M059J (cell line): Measurements from ENCODE around the gene HOXD10. TPM values are rescaled to one million over a fixed set of nuclear protein-coding genes. Genes with fewer than 3 reads are reported as not detected.

ENCODE experiments used
- DNase-seq: peaks from one replicate; pipeline ENCODE4 v3.0.0-alpha.2; 2012; ENCODE audit warnings: low read depth
- total RNA-seq: library from RNA; depleted of rRNA; stranded (reverse); fragments of >200 nt; shearing (Covaris generic); gene quantifications from 2 replicates; pipeline ENCODE4 v1.2.3, GENCODE V29; 2014

Gene HOXD10
- total RNA-seq, 1 experiment from 2014 or later, result 15.0 TPM

DNA sequence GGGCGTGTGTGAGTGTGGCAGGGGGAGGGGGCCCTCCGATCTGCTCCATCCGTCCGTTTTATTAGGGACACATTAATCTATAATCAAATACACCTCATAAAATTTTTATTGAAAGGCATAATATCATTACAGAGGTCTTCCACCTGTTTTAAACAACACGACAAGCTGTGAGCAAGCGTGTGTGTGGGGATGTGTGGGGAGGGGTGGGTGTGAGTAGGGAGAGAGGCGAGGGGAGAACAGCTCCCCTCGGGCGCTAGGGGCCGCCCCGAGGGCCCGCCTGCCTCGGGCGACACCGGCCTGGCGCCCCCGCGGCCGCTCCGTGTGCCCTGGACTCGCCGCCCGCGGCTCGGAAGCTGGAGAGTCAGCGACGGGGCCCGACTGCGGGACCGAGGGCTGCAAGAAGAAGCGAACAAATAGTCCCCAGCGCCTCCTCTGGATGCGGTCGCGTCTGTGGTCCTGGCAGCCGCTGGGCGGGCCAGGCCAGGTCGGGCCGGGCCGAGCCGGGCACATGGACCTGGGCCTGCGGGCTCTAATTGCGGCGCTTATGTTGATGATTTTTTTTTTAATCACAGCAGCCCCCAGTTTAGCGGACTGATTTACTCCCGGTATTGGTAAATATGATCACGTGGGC lies 5.6 kb downstream of the HOXD10 start:
- DNase-seq, result no peak

DNA sequence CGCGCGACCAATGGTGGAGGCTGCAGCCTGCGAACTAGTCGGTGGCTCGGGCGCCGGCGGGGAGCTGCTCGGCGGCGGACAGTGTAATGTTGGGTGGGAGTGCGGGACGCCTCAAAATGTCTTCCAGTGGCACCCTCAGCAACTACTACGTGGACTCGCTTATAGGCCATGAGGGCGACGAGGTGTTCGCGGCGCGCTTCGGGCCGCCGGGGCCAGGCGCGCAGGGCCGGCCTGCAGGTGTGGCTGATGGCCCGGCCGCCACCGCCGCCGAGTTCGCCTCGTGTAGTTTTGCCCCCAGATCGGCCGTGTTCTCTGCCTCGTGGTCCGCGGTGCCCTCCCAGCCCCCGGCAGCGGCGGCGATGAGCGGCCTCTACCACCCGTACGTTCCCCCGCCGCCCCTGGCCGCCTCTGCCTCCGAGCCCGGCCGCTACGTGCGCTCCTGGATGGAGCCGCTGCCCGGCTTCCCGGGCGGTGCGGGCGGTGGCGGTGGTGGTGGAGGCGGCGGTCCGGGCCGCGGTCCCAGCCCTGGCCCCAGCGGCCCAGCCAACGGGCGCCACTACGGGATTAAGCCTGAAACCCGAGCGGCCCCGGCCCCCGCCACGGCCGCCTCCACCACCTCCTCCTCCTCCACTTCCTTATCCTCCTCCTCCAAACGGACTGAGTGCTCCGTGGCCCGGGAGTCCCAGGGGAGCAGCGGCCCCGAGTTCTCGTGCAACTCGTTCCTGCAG lies 6.3 kb downstream of the HOXD10 start, which contains the start of gene HOXD9:
HOXD9 (plus strand) TSS at position 37 of the 728 bp plus-strand sequence; CDS start at position 87, 50 bp downstream.
- DNase-seq, result no peak

DNA sequence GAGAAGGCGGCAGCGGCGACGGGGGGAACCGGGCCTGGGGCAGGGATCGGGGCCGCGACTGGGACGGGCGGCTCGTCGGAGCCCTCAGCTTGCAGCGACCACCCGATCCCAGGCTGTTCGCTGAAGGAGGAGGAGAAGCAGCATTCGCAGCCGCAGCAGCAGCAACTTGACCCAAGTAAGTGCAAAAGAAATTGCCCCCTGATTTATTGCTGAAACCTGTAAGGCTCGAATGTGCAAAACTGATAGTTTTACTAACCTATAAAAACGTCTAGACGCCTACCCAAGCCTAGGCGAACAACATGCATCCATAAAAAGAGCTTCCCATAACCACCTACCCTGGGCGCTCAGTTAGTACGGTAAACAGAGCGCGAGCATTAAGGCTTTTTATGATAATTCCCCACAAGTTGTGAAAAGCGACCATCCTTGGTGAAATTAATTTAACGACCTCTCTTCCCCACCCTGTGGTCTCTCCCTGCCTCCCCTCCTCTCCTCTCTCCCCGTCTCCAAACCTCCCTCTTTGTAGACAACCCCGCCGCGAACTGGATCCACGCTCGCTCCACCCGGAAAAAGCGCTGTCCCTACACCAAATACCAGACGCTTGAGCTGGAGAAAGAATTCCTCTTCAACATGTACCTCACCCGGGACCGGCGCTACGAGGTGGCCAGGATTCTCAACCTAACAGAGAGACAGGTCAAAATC lies 7.0 kb downstream of the HOXD10 start:
- no peak for DNase-seq

DNA sequence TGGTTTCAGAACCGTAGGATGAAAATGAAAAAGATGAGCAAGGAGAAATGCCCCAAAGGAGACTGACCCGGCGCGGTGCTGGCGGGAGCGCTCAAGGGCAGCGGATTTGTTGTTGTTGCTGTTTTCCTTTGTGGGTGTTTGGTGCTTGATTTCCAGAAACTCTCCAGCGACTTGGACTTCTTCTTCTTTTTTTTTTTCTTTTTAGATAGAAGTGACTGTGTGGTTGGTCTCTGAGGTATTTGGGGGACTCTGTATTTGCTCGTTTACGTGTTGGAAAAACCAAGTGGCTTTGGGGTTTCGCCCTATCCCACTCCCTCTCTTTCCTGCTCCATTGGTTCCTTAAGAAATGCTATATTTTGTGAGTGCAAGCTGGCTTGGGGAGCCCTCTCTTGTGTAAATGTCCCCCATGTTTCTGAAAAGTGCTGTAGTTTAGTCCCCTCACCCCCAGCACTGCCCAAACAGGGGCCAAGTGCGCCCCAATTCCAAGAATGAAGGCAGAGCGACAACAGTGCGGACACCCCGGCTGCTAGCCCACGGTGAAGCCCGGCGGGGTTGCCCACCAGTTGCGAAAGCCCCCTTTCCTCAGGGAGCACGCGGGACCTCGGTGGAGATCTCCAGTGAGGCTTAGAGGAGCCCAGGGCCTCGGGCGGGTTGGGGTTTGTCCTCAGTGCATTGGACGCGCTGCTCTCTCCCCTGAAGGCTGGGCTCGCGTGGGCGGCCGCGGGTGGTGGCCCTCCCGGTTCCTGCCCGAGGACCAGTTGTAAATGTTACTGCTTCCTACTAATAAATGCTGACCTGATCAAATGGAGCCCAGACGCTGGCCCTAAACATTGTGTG lies 7.8 kb downstream of the HOXD10 start:
- DNase-seq, result no peak

DNA sequence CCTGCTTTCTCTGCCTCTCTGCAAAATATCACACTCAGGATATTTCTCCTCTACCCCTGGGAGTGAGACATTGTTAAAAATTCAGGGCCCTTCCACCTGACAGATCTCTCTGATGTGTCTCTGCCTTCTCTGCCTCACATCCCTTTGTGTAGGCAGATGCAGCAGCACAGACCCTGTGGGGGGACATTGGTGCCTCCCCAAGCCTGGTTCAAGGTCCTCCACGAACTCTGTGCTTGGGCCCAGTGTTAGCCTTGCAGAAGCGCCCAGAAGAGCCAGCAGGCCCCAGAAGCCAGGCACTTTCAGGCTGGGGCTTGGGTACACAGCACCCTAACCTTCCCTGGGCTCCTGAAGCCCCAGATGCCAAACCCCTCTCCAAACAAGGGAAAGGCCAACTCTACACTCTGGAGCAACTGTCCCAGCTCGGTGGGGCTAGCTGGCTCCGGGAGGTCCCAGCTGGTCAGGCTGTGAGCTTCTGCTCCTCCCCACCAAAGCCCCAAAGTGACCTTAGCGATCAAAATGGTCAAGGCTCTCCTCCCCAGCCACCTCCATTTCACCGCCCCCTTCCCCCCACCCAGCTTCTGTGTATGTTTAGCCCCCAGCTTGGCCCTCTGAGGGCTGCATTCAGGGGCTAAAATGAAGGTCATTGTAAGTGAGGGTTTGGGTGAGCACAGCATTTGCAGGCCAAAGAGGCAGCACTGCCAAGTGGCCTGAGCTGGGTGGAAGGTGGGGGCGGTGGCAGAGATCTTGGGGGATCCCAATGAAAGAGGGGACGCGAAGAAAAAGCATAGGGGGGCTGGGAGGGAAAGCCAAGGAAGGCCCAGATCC lies 8.6 kb downstream of the HOXD10 start:
- no peak for DNase-seq

DNA sequence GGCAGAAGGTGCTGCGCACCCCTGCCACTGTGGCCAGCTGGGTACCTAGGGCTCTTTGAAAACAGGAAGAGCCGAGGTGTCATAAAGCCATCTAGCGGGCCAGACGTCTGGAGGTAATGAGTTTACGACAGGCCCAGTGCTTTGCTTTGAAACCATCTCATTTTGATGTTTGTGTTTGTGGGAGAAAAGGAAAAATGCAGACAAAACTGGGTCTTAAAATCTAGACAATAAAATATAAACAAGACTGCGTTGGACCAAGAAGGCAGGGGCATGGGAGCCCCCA lies 9.1 kb downstream of the HOXD10 start:
- no peak for DNase-seq

DNA sequence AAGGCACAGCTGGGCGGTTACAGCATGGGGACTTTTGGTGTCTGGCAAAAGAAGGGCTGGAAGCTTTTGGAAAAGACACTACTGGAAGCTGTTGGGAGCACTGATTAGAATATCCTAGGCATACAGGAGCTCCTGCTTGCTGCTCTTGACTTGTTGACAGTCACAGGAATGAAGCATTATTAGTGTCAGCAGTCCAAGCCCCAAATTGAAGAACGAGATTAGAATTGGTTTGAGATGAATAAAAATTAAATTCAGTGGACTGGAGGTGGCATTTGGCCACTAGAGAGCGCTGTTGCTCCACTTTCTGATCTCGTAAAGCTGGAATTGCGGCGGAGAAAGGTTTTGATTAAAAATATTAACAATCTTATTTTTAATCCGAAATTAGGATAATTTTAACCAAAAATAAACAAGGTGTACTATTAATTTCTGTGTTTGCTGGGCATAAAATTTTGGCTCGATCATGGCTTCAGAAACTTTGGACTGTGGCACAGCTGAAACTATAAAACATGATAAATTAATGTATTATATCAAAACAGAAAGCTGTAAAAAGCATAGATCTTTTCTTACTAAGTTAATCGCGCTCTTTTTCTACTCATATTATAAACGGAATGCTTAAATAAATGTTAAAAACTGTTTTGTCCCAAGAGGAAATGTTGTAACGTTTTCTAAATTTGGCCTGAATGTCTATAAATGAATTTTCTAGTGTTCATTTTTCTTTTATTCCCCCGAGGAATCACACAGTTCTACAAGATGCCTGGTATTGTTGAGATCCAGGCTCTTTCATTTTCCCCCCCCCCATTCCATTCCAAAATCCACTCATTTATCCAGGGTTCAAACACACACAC lies 10.6 kb downstream of the HOXD10 start:
- peak; percentile 54 for DNase-seq

DNA sequence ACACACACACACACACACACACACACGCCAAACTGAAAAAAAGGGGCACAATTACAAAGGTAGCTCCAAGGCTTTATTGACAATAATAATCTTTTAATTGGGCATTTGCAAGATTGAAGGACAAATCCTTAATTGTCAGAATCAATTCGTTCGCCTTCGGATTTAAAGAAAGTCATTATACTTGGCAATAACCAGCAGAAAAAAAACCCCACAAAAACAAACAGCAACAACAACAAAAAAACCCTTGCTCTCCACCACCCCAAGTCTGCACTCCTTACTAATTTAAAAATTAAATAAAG lies 11.1 kb downstream of the HOXD10 start:
- DNase-seq, result no peak

DNA sequence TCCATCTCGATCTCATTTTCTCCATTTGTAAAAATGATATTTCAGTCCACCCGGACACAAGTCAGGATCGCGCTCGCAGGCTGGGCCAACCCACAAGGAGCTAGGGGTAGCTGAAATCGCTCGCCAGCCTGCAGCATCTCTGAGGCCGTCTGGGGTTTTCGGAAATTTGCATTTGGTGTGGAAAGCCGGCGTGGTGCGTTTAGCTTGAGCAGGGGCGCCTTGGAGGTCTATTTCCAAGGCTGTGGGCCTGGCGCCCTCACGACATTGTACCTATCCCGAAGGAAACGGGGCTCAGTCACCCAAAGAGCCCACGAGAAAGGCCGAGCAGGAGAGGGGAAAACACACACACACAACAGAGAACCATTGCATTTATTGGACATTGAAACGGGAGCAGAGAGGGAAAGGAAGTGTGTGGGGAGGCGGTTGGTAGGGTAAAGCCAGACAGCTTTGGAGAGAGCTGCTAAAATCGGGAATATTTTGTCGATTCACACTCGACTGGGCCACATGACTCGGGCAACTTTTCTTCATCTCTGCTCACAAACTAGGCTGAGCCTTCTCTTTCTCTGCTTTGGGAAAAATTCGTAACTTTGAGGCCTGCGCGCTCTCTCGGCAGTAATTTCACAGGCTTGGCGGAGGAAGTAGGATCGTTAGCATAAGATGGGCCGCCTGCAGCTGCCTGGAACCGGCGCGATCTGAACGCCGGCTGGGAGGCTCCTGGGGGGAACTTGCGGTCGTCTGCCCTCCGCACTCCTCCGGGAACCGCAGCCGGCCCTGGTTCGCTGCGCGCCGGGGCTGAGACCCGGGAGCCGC lies 11.8 kb downstream of the HOXD10 start:
- peak; percentile 32 for DNase-seq

DNA sequence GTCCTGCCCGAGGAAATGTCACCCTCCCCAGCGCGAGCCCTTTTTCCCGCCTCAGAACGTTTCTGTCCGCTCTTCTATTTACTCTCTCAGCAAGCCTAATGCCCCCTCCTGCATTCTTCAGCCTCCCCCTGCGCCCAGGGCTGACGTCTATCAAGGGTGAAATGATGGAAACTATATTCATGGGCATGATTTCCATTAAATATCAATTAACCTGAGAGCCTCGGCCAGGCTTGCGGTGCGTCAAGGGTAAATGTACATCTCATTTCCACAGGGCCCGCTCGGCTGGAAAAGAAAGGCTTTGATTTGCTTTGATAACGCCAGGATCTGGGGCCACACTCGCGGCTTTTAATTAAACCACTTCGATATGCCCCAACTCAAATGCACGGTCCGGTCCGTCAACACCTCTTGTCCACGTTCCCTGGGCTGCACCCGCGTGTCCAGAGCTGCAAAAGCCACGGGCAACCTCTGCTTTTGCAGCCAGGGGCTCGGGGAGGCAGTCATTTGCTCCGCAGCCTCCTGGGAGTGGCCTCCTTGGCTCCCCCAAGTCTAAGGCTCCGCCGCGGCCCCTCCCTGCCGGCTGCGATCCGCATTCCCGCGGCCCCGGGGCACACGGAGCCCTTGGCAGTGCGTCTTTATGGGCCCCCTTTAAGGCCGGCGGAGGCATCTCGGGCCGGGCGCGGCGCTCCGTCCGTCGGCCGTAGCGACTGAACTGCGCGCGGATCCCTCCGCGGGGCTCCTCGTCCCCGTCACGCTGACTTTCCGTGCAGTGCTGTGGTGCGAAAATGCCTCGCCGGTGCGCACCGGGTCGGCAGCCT lies 12.6 kb downstream of the HOXD10 start, which contains the start of gene HOXD8:
HOXD8 (plus strand) TSS at position 724 of the 815 bp plus-strand sequence. CDS start 662 bp downstream, outside the sequence.
- peak; percentile 27 for DNase-seq

DNA sequence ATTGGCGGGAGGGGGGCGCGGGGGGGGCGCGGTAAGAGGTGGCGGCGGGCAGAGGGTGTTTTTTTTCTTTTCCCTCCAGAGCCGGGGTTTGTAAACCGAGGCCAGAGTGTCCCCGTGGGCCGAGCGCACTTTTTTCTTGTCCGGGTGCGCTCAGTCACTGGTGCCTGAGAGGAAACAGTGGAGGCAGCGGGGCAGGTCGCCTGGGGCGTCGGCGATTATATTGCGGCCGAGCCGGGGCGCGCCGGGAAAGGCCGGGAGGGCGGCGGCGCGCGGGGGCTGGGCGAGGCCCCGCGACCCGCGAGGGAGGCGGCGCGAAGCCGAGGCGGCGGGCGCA lies 13.2 kb downstream of the HOXD10 start:
- DNase-seq, result no peak

DNA sequence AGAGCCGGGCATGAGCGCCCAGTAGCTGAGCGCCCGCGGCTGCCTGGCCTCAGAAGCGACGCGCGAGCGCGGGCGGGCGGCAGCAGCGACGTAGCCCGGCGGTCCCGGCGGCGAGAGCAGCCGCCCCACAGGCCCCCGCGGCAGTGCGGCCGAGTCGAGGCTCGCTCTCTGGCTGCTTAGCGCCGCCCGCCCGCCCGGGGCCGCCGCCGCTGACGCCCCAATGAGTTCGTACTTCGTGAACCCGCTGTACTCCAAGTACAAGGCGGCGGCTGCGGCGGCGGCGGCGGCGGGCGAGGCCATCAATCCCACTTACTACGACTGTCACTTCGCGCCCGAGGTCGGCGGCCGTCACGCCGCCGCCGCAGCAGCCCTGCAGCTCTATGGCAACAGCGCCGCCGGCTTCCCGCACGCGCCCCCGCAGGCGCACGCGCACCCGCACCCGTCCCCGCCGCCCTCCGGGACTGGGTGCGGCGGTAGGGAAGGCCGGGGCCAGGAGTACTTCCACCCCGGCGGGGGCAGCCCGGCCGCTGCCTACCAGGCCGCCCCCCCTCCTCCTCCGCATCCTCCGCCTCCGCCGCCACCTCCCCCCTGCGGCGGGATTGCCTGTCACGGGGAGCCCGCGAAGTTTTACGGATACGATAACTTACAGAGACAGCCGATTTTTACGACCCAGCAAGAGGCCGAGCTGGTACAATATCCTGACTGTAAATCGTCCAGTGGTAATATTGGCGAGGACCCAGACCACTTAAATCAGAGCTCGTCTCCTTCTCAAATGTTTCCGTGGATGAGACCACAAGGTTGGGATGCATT lies 13.8 kb downstream of the HOXD10 start:
- DNase-seq, result no peak

DNA sequence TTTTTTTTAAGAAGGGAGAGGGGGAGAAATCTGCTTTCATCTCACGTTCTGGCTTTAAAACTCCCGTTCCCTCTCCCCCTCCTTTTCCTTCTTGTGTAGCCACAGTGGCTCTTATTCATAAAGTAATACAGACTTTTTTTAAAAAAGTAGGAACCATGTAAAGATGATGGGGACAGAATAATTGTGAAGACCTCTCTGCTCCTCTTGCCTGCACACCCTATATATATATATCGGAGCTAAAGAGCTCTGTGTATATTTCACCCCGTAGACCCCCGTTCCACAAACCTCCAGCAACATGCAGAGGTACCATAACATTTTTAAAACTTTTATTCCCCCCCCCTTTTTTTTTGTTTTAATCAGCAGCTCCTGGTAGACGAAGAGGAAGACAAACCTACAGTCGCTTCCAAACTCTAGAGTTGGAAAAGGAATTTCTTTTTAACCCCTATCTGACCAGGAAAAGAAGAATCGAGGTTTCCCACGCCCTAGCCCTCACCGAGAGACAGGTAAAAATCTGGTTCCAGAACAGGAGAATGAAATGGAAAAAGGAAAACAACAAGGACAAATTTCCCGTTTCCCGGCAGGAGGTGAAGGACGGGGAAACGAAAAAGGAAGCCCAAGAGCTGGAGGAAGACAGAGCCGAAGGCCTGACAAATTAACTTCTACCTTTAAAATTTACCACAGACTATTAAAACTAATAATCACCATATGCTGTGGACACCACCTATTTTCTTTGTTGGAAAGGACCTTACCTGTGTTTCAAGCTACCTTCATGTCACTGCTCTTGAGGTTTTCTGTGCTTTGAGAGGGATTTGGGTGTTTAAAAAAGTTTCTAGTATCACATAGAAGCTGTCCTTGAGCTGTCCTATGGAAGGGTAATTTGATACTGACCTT lies 14.6 kb downstream of the HOXD10 start:
- no peak for DNase-seq

DNA sequence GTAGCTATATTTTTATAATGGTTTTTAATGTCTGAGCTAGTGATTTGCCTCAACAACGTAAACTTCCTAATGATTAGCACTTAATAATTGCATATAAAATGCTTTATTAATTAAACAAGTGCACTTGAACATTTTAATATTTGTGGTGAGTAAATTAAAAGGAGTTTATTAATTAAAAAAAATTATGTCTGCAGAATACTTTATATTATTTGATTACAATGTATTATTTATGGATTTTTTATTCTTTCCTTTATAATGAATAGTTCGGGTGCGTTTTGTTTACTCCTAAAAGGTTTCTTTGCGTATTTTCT lies 15.2 kb downstream of the HOXD10 start:
- DNase-seq, result no peak

DNA sequence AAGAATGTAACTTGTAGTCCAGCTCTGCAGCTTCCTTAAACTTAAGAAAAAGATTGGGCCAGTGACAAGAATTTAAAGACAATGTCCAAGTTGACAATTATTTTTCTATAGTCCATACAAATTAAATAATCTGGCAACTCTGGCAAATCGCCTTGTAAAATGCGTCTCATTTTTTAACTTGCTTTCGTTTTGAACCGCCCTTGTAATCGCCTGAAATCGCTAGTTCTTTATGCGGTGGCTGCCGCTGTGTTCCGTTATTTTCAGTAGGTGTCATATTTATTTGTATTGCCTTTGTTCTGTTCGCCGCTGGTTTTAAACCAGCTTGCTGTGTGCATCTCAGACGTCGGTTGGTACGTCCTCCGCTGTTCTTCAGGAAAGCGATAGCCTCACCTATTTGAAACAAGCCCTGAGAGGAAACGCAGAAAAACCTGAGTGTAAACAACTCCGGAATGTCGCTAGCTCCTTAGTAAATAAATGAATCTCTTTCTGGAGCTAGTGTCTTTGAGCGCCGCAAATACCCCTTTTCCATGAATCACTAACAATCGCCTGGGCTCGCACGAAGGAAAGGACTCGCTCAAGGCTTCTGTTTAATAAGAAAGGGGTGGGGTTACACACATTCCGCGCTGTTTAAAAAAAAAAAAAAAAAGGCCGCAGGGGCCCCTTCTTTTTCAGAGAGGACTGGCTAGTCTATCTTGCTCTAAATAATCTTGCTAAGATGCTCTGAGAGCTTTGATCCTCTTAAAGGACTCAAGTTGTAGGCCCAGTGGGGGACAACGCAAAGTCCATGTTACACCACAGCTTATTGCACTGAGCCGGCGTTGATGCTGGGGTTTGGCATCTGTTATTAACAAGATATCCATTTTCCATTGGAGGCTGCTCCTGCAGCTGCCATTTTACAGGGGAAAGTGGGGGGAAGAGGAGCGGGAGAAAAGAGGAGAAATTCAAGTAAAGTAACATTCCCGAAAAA lies 15.9 kb downstream of the HOXD10 start:
- no peak for DNase-seq

DNA sequence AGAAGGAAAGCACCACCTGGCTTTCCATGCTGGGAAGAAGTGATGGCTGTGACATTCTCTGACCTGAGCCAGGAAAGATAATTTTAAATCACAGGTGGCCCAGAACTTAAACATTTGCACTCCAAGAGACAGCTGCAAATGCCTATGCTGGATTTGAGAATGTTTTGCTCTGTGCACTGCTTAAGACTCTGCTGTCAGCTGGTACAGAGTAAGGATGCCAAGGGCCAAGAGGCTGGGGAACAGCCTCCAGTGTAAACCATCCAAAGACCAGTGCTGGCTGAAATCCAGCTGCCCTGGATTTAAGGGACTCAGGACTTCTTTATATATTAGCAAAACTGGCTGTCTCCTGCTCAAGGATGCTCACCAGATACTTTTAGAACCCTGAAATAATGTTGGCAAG lies 16.8 kb downstream of the HOXD10 start:
- DNase-seq, result no peak
